ENCODE measurements around the gene KRTAP19-5. TPM values are rescaled to one million over a fixed set of nuclear protein-coding genes. Genes with fewer than 3 reads are reported as not detected.

KRTAP19-5 gene
- total and polyA plus RNA-seq, 2 of the 4 experiments (the other 2 are of a cell fraction), result not detected

DNA sequence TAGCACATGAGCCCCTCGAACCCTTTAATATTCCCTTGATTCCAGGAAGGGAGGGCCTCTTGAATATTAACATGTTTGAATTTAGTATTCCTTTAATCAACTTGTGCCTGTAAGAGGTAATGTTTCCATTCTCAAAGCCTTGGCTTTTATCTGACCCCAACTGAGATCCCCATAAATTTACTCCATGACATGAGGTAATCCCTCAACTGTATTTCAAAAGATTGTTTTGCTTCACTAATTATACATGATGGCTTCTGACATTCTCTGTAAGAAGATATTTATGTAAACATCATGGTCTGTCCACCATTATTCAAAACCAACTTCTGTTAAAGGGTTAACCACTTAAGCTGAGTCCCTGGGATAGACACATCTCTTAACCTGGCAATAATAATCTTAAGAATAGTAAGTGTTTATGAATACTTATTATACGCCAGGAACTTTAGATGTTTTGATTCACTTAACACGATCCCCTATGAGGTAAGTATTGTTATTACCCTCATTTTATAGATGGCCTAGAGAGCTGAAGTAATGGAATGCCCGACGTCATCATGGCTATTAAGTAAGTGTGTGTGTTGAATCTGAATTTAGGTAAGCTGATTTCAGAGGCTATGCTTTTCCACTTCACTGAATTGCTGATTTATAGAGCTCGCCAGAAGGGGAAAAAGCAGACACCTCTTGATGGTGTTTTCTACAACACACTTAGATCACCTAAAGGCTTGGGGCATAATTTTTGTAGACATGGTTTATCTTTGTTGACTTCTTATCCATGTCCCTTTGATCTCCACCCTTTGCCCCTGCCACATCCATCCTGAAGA lies 32.8 kb downstream of the KRTAP19-5 start:
- no TSS peak for BruUV-seq (replicated peaks)
- Histone ChIP-seq H3K36me3 (ENCODE audit: control insufficient read depth, insufficient read depth, low read length) (no peaks in the 10 kb centered on the region), H3K9me1 (ENCODE audit: insufficient read depth, low read length) (no peaks in the 10 kb centered on the region), H4K20me1 (ENCODE audit: insufficient read depth, low read length) (no peaks in the 10 kb centered on the region), H4K91ac (ENCODE audit: insufficient read depth, low read depth, low read length) (no peak overlapping the region), H3K9me3 (ENCODE audit: control insufficient read depth, insufficient read depth, low read length) (peaks cover 4% of the 10 kb centered on the region), H2AFZ (replicated peaks; ENCODE audit: low read length, poor library complexity) (no peak overlapping the region), H3K4me2 (ENCODE audit: low read depth, low read length) (no peak overlapping the region), H3K14ac (replicated peaks; ENCODE audit: low read depth, low read length) (no peak overlapping the region), H3K27me3 (ENCODE audit: control insufficient read depth, insufficient read depth, low read length) (no peaks in the 10 kb centered on the region), H2AK9ac (replicated peaks; ENCODE audit: low read depth, low read length, poor library complexity) (no peak overlapping the region), H3K18ac (ENCODE audit: low read depth, low read length) (no peak overlapping the region), H2AK5ac (ENCODE audit: low read depth, low read length) (no peak overlapping the region), H4K8ac (ENCODE audit: low read depth in 2 of 2, low read length in 2 of 2) (no peak overlapping the region), H3K4me1 (ENCODE audit: control insufficient read depth, insufficient read depth, low read length) (no peaks in the 10 kb centered on the region), H3K27ac (ENCODE audit: insufficient read depth, low read length) (no peak overlapping the region), H2BK120ac (ENCODE audit: low read depth, low read length) (no peak overlapping the region), H3K9ac (ENCODE audit: low read depth, low read length) (no peak overlapping the region), H3K23ac (ENCODE audit: low read depth, low read length) (no peak overlapping the region), H2BK20ac (ENCODE audit: low read depth, low read length) (no peak overlapping the region), H3K79me1 (ENCODE audit: low read depth in 1 of 2, low read length in 2 of 2) (no peaks in the 10 kb centered on the region), H4K5ac (ENCODE audit: low read depth, low read length) (no peak overlapping the region), H3K4ac (ENCODE audit: low read depth, low read length) (no peak overlapping the region), H3K4me3 (ENCODE audit: insufficient read depth, low read depth, low read length) (no peak overlapping the region), H2BK5ac (ENCODE audit: low read depth, low read length, poor library complexity, severe bottlenecking) (no peak overlapping the region), H2BK15ac (ENCODE audit: low read depth, low read length) (no peak overlapping the region), H3K56ac (ENCODE audit: extremely low read depth, insufficient read depth, low read length) (no peak overlapping the region)
- no CpG with 5 or more reads among the region's 6 CpGs for WGBS, 2 experiments (ENCODE audit: extremely low coverage in 2 of 2, insufficient read length in 1 of 2)
- in situ Hi-C loops (cut with MboI; ENCODE audit: low sequenced_read_pairs) (no loop called here), intact Hi-C loops (cut with micrococcal nuclease) (no loop called here), dilution Hi-C loops (cut with HindIII; ENCODE audit: low sequenced_read_pairs, unreplicated experiment) (no loop called here)
- TF ChIP-seq CHD1 (IDR thresholded peaks at IDR 0.05; ENCODE audit: low read depth, low read length) (no peak), MXI1 (IDR thresholded peaks at IDR 0.05; ENCODE audit: borderline replicate concordance, low read depth, low read length) (no peak), POLR2A (IDR thresholded peaks at IDR 0.05; ENCODE audit: low read depth, low read length) (no peak)
- CTCF ChIA-PET, result no interaction called here
- ATAC-seq (ENCODE audit: low read depth) (no peak), DNase-seq (no peak)
- POLR2A ChIA-PET (ENCODE audit: unreplicated experiment), result no interaction called here

Data from IMR-90 (cell line).